WTC11 (cell line): Measurements from ENCODE around the gene ZNF324. TPM values are rescaled to one million over a fixed set of nuclear protein-coding genes. Genes with fewer than 3 reads are reported as not detected.

Experiments used
- ARID4B ChIP-seq: sonication (generic); formaldehyde crosslinking; IDR thresholded peaks from 2 replicates; pipeline ENCODE4 v1.8.0; 2023; ENCODE audit warnings: missing genetic modification reagents, mild to moderate bottlenecking, borderline replicate concordance
- ATF3 ChIP-seq: sonication (generic); formaldehyde crosslinking; conservative IDR thresholded peaks from 2 replicates; pipeline ENCODE4 v1.8.1; 2022; ENCODE audit warnings: mild to moderate bottlenecking, missing genetic modification reagents
- CREB1 ChIP-seq: sonication (generic); formaldehyde crosslinking; IDR thresholded peaks from 2 replicates; pipeline ENCODE4 v1.8.0; 2023; ENCODE audit warnings: mild to moderate bottlenecking, missing genetic modification reagents
- E2F1 ChIP-seq: sonication (generic); formaldehyde crosslinking; IDR thresholded peaks from 2 replicates; pipeline ENCODE4 v1.8.0; 2022; ENCODE audit warnings: mild to moderate bottlenecking, missing genetic modification reagents
- EMX1 ChIP-seq: fragments of 250-450 bp; sonication (Bioruptor Pico); IDR thresholded peaks from 2 replicates; pipeline ENCODE4 v1.8.0; 2021; ENCODE audit warnings: mild to moderate bottlenecking
- ETV6 ChIP-seq: sonication (generic); formaldehyde crosslinking; IDR thresholded peaks from 2 replicates; pipeline ENCODE4 v1.8.1; 2022; ENCODE audit warnings: mild to moderate bottlenecking, missing genetic modification reagents
- FOXK1 ChIP-seq: sonication (generic); formaldehyde crosslinking; IDR thresholded peaks from 2 replicates; pipeline ENCODE4 v1.8.0; 2022; ENCODE audit warnings: mild to moderate bottlenecking, moderate library complexity, missing genetic modification reagents
- IRF2 ChIP-seq: sonication (generic); formaldehyde crosslinking; IDR thresholded peaks from 2 replicates; pipeline ENCODE4 v1.8.0; 2022; ENCODE audit warnings: low read depth, missing genetic modification reagents, borderline replicate concordance
- MXD4 ChIP-seq: fragments of 250-450 bp; sonication (Bioruptor Pico); IDR thresholded peaks from 2 replicates; pipeline ENCODE4 v1.8.0; 2021; ENCODE audit warnings: mild to moderate bottlenecking, moderate library complexity, borderline replicate concordance
- NFE2L1 ChIP-seq: sonication (generic); formaldehyde crosslinking; IDR thresholded peaks from 2 replicates; pipeline ENCODE4 v1.8.1; 2023; ENCODE audit warnings: missing genetic modification reagents
- NFYB ChIP-seq: sonication (generic); formaldehyde crosslinking; conservative IDR thresholded peaks from 2 replicates; pipeline ENCODE4 v1.8.0; 2022; ENCODE audit warnings: low read depth, missing genetic modification reagents
- NR2C2 ChIP-seq: sonication (generic); formaldehyde crosslinking; IDR thresholded peaks from 2 replicates; pipeline ENCODE4 v1.8.0; 2022; ENCODE audit warnings: mild to moderate bottlenecking, missing genetic modification reagents
- NR3C1 ChIP-seq: sonication (generic); formaldehyde crosslinking; conservative IDR thresholded peaks from 2 replicates; pipeline ENCODE4 v1.8.1; 2023; ENCODE audit warnings: low read depth, mild to moderate bottlenecking, missing genetic modification reagents
- SMAD3 ChIP-seq: sonication (generic); formaldehyde crosslinking; IDR thresholded peaks from 2 replicates; pipeline ENCODE4 v1.8.0; 2022; ENCODE audit warnings: missing genetic modification reagents, mild to moderate bottlenecking, borderline replicate concordance
- TP53 ChIP-seq: sonication (generic); formaldehyde crosslinking; IDR thresholded peaks from 2 replicates; pipeline ENCODE4 v1.8.1; 2023; ENCODE audit warnings: mild to moderate bottlenecking, missing genetic modification reagents
- ZNF219 ChIP-seq: sonication (generic); formaldehyde crosslinking; IDR thresholded peaks from 2 replicates; pipeline ENCODE4 v1.8.0; 2023; ENCODE audit warnings: missing genetic modification reagents, mild to moderate bottlenecking, borderline replicate concordance
- ZNF281 ChIP-seq: sonication (generic); formaldehyde crosslinking; IDR thresholded peaks from 2 replicates; pipeline ENCODE4 v1.8.0; 2023; ENCODE audit warnings: mild to moderate bottlenecking, missing genetic modification reagents
- ZNF416 ChIP-seq: fragments of 250-450 bp; sonication (Bioruptor Pico); IDR thresholded peaks from 2 replicates; pipeline ENCODE4 v1.9.0; 2021; ENCODE audit warnings: mild to moderate bottlenecking, inconsistent platforms
- total RNA-seq: library from RNA; stranded (reverse); gene quantifications from 3 replicates; pipeline ENCODE4 v1.2.3, GENCODE V29; 2021
- TF ChIP-seq, protein P1 (sequence below): sonication (generic); formaldehyde crosslinking; IDR thresholded peaks from 2 replicates; pipeline ENCODE4 v1.8.1; 2022; ENCODE audit warnings: mild to moderate bottlenecking, moderate library complexity, missing genetic modification reagents
- TF ChIP-seq, protein P2 (sequence below): sonication (generic); formaldehyde crosslinking; IDR thresholded peaks from 2 replicates; pipeline ENCODE4 v1.8.0; 2022; ENCODE audit warnings: mild to moderate bottlenecking, missing genetic modification reagents
- TF ChIP-seq, protein P3 (sequence below): sonication (generic); formaldehyde crosslinking; IDR thresholded peaks from 2 replicates; pipeline ENCODE4 v1.8.1; 2023; ENCODE audit warnings: mild to moderate bottlenecking, moderate library complexity, missing genetic modification reagents
- TF ChIP-seq, protein P4 (sequence below): sonication (generic); formaldehyde crosslinking; IDR thresholded peaks from 2 replicates; pipeline ENCODE4 v1.8.1; 2023; ENCODE audit warnings: mild to moderate bottlenecking, missing genetic modification reagents

Gene ZNF324
- total RNA-seq, 1 experiment from 2014 or later, result 5.9 TPM

DNA sequence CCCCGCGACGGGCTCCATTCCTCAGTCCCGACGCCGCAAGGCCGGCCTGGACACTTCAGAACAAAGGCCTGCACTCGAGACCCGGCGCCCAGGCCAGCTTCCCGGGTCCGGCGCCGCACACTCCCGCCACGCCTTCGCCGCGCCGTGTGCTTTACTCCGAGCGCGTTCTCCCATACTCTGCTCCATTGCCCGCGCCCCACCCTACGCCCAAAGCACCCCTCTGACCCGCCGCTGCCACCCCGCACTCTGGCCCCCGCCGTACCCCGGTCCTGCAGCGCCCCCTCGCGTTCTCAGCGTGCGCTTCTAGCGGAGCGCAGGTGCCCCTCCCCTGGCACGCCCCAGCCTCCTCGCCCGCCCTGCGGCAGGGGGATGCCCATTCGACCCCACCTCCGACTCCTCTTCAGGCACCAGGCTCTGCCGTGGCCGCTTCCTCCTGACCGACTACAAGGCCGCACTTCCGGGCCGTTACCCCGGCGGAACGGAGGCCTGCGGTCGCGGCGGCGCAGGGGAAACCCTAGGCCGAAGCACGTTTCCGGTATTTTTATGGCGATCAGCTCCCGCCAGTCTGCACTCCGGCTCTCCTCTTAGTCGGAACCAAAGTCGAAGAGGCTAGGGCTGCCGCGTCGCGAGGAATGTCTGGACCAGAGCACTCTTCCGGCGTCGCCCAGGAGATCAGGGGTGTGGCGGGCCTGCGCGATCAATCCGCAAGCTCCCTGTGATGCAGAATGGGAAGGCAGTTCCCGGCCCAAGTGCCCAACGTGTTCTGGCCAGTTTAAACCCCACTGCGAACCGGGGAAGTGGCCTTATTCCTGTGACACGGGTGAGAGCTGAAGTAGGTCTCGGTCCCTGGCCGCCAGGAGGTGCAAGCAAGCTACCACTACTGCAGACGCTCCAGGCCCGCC, 52.7 kb downstream of the ZNF324 start, which contains the start of gene ZBTB45 (continued):
- peak; percentile 85; the same call in 1 of the 2 replicates for TF ChIP-seq FOXK1 (CRISPR knock-in tag)
- peak; percentile 95 for TF ChIP-seq TP53 (CRISPR knock-in tag)
- peak; percentile 57 for TF ChIP-seq ARID4B
- TF ChIP-seq, protein P1, sequence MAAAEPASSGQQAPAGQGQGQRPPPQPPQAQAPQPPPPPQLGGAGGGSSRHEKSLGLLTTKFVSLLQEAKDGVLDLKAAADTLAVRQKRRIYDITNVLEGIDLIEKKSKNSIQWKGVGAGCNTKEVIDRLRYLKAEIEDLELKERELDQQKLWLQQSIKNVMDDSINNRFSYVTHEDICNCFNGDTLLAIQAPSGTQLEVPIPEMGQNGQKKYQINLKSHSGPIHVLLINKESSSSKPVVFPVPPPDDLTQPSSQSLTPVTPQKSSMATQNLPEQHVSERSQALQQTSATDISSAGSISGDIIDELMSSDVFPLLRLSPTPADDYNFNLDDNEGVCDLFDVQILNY, result peak; percentile 75; the same call in 1 of the 2 replicates
- no peak for TF ChIP-seq ZNF219 (CRISPR knock-in tag)
- 0 out of 2 replicates have a peak, but pooled peaks have one; percentile 60 for TF ChIP-seq ZNF416 (CRISPR knock-in tag)
- TF ChIP-seq IRF2 (CRISPR knock-in tag), result no peak
- TF ChIP-seq NR3C1 (CRISPR knock-in tag), result no peak
- TF ChIP-seq EMX1 (CRISPR knock-in tag), result peak; percentile 80
- TF ChIP-seq MXD4 (CRISPR knock-in tag), result no peak
- TF ChIP-seq, protein P2, sequence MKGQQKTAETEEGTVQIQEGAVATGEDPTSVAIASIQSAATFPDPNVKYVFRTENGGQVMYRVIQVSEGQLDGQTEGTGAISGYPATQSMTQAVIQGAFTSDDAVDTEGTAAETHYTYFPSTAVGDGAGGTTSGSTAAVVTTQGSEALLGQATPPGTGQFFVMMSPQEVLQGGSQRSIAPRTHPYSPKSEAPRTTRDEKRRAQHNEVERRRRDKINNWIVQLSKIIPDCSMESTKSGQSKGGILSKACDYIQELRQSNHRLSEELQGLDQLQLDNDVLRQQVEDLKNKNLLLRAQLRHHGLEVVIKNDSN, result peak; percentile 53; the same call in 1 of the 2 replicates
- peak; percentile 75; the same call in 1 of the 2 replicates for TF ChIP-seq NR2C2 (CRISPR knock-in tag)
- peak; percentile 92 for TF ChIP-seq ZNF281
- TF ChIP-seq, protein P3, sequence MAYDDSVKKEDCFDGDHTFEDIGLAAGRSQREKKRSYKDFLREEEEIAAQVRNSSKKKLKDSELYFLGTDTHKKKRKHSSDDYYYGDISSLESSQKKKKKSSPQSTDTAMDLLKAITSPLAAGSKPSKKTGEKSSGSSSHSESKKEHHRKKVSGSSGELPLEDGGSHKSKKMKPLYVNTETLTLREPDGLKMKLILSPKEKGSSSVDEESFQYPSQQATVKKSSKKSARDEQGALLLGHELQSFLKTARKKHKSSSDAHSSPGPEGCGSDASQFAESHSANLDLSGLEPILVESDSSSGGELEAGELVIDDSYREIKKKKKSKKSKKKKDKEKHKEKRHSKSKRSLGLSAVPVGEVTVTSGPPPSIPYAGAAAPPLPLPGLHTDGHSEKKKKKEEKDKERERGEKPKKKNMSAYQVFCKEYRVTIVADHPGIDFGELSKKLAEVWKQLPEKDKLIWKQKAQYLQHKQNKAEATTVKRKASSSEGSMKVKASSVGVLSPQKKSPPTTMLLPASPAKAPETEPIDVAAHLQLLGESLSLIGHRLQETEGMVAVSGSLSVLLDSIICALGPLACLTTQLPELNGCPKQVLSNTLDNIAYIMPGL (CRISPR knock-in tag), result peak; percentile 94
- TF ChIP-seq SMAD3 (CRISPR knock-in tag), result peak; percentile 79
- TF ChIP-seq ETV6, result peak; percentile 56; the same call in 1 of the 2 replicates
- TF ChIP-seq NFE2L1 (CRISPR knock-in tag), result peak; percentile 96
- TF ChIP-seq E2F1 (CRISPR knock-in tag), result peak; percentile 75
- TF ChIP-seq, protein P4, sequence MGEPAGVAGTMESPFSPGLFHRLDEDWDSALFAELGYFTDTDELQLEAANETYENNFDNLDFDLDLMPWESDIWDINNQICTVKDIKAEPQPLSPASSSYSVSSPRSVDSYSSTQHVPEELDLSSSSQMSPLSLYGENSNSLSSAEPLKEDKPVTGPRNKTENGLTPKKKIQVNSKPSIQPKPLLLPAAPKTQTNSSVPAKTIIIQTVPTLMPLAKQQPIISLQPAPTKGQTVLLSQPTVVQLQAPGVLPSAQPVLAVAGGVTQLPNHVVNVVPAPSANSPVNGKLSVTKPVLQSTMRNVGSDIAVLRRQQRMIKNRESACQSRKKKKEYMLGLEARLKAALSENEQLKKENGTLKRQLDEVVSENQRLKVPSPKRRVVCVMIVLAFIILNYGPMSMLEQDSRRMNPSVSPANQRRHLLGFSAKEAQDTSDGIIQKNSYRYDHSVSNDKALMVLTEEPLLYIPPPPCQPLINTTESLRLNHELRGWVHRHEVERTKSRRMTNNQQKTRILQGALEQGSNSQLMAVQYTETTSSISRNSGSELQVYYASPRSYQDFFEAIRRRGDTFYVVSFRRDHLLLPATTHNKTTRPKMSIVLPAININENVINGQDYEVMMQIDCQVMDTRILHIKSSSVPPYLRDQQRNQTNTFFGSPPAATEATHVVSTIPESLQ (CRISPR knock-in tag), result no peak
- TF ChIP-seq NFYB (CRISPR knock-in tag), result peak; percentile 26; the same call in 1 of the 2 replicates
- TF ChIP-seq ATF3 (CRISPR knock-in tag), result peak; percentile 70
- peak; percentile 92; the same call in 1 of the 2 replicates for TF ChIP-seq CREB1 (CRISPR knock-in tag)
